Brain microvascular endothelial cell (primary cell): ENCODE measurements around the gene HES4.
A peak's percentile ranks its signal among the peaks of the same experiment; 100 is the strongest.

Experiments
- DNase-seq: peaks from one replicate; pipeline ENCODE4 v3.0.0-alpha.2; 2020
- H3K27ac ChIP-seq: fragments of 250-450 bp; sonication (Bioruptor Pico); 2 replicates; pipeline ENCODE4 v1.5.1; 2020; ENCODE audit warnings: mild to moderate bottlenecking, moderate library complexity
- H3K27me3 ChIP-seq: fragments of 250-450 bp; sonication (Bioruptor Pico); replicated peaks from 2 replicates; pipeline ENCODE4 v1.5.1; 2020; ENCODE audit warnings: mild to moderate bottlenecking
- H3K36me3 ChIP-seq: fragments of 250-450 bp; sonication (Bioruptor Pico); replicated peaks from 2 replicates; pipeline ENCODE4 v1.5.1; 2020; ENCODE audit warnings: mild to moderate bottlenecking
- H3K4me3 ChIP-seq: 2 replicates; pipeline ENCODE4 v1.5.1; 2011; ENCODE audit warnings: low read depth, mild to moderate bottlenecking, control low read depth, low read length, moderate library complexity
- CTCF ChIP-seq: IDR thresholded peaks from 2 replicates; pipeline ENCODE4 v1.5.1; 2011; ENCODE audit warnings: low read depth, mild to moderate bottlenecking, moderate library complexity, low read length, control low read depth, inconsistent platforms; ENCODE audit errors: missing control alignments
- in situ Hi-C: cut with HindIII; loops from 2 replicates; pipeline ENCODE4 v1.10.0; 2017; ENCODE audit warnings: low sequenced_read_pairs, low pct_ligation_motif_present

The HES4 gene

DNA sequence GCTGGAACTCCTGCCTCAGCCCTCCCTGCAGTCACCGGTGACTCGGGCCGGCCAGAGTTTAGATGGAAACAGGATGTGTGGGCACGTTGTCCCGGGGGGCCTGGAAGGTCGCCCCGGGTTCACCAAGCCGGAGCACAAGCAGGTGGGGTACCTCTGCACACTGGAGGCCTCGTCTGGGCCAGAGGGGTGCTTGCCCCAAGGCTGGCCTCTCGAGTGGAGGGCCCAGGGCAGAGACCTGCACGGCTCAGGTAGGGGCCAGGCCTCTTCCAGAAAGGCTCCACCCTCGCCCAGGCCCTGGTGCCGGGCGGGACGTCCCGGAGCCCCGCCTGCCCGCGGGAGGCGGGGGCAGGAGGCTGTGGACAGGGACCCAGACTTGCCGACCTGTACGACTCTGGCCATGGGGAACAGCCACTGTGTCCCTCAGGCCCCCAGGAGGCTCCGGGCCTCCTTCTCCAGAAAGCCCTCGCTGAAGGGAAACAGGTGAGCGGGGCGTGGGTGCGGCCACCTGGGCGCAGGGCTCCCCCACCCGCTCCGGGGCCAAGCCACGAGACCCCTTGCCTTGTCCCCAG lies 33.7 kb downstream of the HES4 start, which contains the start of gene PLEKHN1:
Gene PLEKHN1, plus strand, starts transcription at position 348 of the 569 bp plus-strand sequence. Its CDS starts 50 bp downstream, at position 398.
- DNase-seq, result peak; percentile 55
- peak within 1 kb of the TSS; percentile 63 for H3K4me3 ChIP-seq
- no peak for TF ChIP-seq CTCF
- peaks cover 16% of the 10 kb centered on the region for H3K36me3 ChIP-seq
- in situ Hi-C loops, result no loop called here
- peaks cover 4% of the 10 kb centered on the region for H3K27me3 ChIP-seq
- H3K27ac ChIP-seq, result peak within 1 kb of the TSS; percentile 70

DNA sequence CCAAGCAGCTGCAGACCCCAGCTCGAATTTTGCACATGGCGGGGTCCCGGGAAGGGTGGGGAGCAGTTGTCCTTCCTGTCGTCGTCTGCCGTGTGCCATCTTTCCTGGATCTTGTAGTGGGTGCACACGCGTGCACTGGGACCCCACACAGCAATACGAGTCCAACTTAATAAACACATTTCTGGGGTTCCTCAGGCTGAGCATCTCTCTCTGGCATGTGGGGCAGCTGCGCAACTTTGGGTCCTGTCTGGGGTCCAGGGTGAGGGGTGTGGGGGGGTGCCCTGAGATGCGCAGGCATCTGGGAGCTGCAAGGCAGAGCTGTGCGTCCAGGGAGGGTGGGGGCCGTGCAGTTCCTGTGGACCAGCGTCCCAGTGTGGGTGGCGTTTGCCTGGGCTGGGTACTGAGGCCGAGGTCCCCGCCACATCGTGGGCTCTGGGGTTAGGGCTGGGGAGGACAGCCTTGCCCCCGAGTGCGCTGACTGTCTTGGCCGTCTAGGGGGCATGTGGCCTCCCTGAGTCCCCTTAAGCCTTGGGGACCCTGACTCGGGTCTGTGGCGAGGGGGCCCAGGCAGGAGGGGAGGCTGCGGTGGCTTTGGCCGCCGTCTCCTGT lies 34.3 kb downstream of the HES4 start:
- no peak for DNase-seq
- H3K36me3 ChIP-seq, result peaks cover 16% of the 10 kb centered on the region
- H3K4me3 ChIP-seq, result no peak overlapping the region
- TF ChIP-seq CTCF, result no peak
- in situ Hi-C loops, result no loop called here
- H3K27ac ChIP-seq, result peak overlapping the region; percentile 70
- H3K27me3 ChIP-seq, result peaks cover 2% of the 10 kb centered on the region

DNA sequence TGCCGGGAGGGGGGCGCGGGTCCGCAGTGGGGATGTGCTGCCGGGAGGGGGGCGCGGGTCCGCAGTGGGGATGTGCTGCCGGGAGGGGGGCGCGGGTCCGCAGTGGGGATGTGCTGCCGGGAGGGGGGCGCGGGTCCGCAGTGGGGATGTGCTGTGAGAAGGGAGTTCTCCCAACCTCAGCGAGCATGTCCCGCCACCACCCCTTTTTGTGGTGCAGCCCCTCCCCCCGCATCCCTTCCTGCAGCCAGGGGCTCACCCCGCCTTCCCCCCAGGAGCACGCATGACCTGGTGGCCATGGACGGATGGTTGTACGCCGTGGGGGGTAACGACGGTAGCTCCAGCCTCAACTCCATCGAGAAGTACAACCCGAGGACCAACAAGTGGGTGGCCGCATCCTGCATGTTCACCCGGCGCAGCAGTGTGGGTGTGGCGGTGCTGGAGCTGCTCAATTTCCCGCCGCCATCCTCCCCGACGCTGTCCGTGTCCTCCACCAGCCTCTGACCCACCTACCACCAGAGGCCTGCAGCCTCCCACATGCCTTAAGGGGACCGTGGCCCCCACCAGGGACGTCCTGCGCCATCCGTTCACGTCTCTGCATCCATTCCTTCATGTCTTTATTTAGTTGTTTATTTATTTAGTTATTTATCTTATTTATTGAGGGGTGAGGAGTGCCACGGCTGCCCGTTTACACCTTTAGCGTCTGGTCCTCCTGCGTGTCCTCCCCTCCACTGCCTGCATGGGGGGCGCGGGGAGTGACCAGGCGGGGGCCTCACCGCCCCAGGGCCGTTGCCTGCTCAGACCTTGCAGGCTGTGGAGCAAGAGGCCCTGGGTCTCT lies 35.0 kb downstream of the HES4 start:
- in situ Hi-C loops, result no loop called here
- Histone ChIP-seq H3K36me3 (peaks cover 16% of the 10 kb centered on the region), H3K27ac (no peak overlapping the region), H3K27me3 (no peaks in the 10 kb centered on the region), H3K4me3 (no peak overlapping the region)
- no peak for DNase-seq
- TF ChIP-seq CTCF, result no peak

GRCh38 chr1:963746-964525 lies 36.0 kb downstream of the HES4 start:
- no peak overlapping the region for H3K4me3 ChIP-seq
- TF ChIP-seq CTCF, result no peak

GRCh38 chr1:963301-963651 lies 36.6 kb downstream of the HES4 start:
- no peak for DNase-seq
- in situ Hi-C loops, result no loop called here
- TF ChIP-seq CTCF, result no peak
- H3K4me3 ChIP-seq, result no peak overlapping the region
- peaks cover 16% of the 10 kb centered on the region for H3K36me3 ChIP-seq
- no peak overlapping the region for H3K27ac ChIP-seq
- H3K27me3 ChIP-seq, result no peaks in the 10 kb centered on the region

More at GRCh38 chr1:963746-964525, 36.0 kb downstream of the HES4 start:
- H3K27ac ChIP-seq, result no peak overlapping the region
- H3K36me3 ChIP-seq, result peaks cover 16% of the 10 kb centered on the region
- in situ Hi-C loops, result no loop called here
- DNase-seq, result no peak
- H3K27me3 ChIP-seq, result no peaks in the 10 kb centered on the region
